GM12865 (cell line): Measurements from ENCODE around the gene EXOC4.
A peak's percentile ranks its signal among the peaks of the same experiment; 100 is the strongest.

Experiments
- DNase-seq: peaks from one replicate; pipeline ENCODE4 v3.0.0; 2010; ENCODE audit warnings: low read depth
- H3K4me3 ChIP-seq: 2 replicates; pipeline ENCODE4 v1.5.1; 2011; ENCODE audit warnings: mild to moderate bottlenecking, low read depth, low read length, control low read depth
- TF ChIP-seq, protein P1 (sequence below): IDR thresholded peaks from 2 replicates; pipeline ENCODE4 v1.5.1; 2011; ENCODE audit warnings: low read length, control low read depth, low read depth, inconsistent platforms; ENCODE audit not compliant: insufficient read depth; ENCODE audit errors: missing control alignments

Gene EXOC4

DNA sequence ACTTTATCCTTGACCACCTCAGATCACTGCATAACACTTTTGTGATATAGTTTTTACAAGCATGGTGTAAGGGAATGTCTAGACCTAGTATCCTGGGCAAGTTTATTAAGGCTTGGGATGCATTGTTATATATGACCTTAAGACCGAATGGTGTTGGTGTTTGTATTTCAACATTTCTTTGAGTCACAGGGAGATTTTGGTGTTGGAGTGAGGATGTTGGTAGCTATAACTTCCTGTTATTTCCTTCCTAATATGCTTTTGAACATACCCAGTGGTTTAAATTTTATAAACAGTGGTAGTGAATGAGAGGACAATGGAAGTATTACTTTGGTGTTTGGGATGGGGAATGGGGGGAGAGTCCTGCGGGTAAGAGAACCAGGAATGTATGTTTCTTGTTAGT, 2.6 kb downstream of the EXOC4 start:
- TF ChIP-seq, protein P1, sequence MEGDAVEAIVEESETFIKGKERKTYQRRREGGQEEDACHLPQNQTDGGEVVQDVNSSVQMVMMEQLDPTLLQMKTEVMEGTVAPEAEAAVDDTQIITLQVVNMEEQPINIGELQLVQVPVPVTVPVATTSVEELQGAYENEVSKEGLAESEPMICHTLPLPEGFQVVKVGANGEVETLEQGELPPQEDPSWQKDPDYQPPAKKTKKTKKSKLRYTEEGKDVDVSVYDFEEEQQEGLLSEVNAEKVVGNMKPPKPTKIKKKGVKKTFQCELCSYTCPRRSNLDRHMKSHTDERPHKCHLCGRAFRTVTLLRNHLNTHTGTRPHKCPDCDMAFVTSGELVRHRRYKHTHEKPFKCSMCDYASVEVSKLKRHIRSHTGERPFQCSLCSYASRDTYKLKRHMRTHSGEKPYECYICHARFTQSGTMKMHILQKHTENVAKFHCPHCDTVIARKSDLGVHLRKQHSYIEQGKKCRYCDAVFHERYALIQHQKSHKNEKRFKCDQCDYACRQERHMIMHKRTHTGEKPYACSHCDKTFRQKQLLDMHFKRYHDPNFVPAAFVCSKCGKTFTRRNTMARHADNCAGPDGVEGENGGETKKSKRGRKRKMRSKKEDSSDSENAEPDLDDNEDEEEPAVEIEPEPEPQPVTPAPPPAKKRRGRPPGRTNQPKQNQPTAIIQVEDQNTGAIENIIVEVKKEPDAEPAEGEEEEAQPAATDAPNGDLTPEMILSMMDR, result no peak
- no peak overlapping the region for H3K4me3 ChIP-seq
- DNase-seq, result no peak

DNA sequence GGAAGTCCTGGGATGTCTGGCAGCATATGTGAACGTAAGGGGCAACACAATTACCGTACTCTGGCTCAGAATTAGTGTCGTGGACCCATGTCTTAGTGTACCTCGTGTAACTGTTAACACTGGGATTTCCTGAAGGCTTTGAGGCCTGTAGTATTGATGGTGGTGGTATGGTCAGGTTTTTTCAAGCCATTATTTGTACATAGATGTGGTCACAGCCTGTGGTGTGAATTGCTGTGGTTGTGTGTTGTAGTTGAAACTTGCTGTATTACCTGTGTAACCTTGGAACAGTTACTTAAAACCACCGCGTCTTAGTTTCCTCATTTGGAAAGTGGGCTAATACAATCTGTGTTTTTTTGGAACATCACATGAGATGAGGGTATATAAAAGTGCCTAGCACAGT, 5.3 kb downstream of the EXOC4 start:
- TF ChIP-seq, protein P1, result no peak

DNA sequence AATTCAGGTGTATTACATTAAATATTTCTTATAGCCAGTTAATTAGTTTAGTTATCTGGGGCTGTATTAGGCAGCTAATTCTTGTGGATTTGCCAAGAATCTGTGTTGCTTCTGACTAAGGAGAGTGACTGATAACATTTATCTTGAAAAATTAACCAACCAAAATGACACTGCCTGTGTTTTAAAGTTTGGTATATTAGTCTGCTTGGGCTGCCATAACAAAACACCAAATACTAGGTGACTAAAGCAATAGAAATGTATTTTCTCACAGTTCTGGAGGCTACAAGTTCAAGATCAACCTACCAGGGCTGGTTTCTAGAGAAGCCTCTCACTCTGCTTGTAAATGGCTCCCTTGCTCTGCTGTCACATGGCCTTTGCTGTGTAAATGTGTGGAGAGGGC, 12.9 kb downstream of the EXOC4 start:
- H3K4me3 ChIP-seq, result no peak overlapping the region
- TF ChIP-seq, protein P1, result no peak
- DNase-seq, result no peak

More for the DNA sequence above, 5.3 kb downstream of the EXOC4 start:
- peak; percentile 10 for DNase-seq
- H3K4me3 ChIP-seq, result no peak overlapping the region

DNA sequence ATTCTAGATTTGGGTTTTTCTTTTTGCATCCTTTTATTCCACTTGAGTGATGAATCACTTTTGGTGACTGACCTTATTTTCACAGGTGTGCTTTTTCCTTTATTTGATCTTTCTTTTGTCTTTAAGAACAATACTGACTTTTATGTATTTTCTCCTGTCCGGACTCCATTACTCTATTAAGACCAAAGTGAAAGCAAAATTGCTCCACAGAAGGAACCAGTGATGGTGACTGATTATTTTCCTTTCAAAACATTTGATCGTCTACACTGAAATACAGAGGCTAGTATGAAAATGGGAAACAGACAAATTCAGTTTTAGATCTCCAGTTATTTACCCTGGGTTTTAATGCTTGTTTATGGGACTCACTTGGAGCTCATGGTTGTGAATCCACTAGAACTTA, 15.5 kb downstream of the EXOC4 start:
- H3K4me3 ChIP-seq, result no peak overlapping the region
- TF ChIP-seq, protein P1, result no peak
- no peak for DNase-seq

DNA sequence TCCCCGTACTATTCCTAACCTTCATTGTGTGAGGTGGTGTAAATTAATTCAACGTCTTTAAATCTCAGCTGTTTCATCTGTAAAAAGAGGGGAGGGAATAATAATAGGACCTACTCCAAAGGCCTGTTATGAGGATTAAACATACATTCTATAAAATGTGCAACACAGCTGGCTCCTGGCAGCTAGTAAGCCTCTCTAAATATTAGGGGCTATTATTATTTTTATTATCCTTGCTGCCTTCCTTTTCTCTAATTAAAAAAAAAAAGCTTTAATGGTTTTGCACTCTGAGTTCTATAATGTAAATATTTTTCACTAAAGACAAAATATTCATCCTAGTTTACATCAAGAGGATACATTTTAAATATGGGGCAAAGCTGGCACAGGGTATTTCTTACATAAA, 19.5 kb downstream of the EXOC4 start:
- TF ChIP-seq, protein P1, result no peak
- H3K4me3 ChIP-seq, result no peak overlapping the region
- no peak for DNase-seq

DNA sequence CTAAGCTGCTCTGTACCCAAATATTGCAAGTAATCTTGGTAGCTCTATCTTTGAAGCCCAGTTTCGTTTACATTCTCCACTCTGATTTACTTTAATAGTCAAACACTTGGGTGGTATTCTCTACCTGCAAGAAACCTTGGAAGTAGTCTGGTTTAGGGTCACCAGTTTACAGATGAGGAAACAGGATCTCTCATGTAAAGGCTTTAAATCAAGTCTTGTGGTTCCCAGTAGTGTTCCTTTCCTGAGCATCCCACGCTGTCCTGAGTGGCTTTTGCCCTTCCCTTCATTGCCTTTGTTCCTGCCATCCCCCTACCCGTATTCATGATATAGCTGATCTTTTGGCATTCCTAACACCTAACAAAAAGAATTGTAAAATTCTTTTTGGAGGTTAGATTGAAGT, 20.3 kb downstream of the EXOC4 start:
- TF ChIP-seq, protein P1, result no peak
- DNase-seq, result no peak
- no peak overlapping the region for H3K4me3 ChIP-seq

DNA sequence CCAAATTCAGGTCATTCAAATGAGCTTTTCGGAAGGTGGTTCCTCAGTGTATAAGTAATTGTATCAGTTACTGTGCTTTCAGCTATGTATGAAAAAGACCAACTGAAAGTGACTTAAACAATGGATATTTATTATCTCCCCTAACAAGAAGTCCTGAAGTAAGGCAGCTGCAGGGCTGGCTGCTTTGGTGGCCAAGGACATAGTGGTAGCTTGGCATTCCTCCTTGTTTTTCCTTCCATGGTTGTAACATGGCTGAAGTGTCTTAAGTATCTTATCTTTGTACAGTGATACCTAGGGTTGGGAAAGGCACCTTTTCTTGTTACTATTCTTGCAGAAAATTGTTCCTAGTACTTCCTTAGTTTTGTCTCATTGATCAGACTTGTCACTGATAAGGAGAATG, 21.4 kb downstream of the EXOC4 start:
- TF ChIP-seq, protein P1, result no peak
- DNase-seq, result no peak

More for the DNA sequence above, 21.4 kb downstream of the EXOC4 start:
- H3K4me3 ChIP-seq, result no peak overlapping the region
